Right lobe of liver (tissue), 4 donors: ENCODE results near the gene ACVR1.

Source experiments
- CTCF ChIP-seq, 4 donors: fragments of 200-600 bp in 3 of 4; fragments of 450-650 bp in 1 of 4; IDR thresholded peaks; one replicate each; pipeline versions ENCODE4 v1.5.1 to v1.8.0; 2016 to 2022; ENCODE audit warnings: antibody characterized with exemption in 4 of 4, mild to moderate bottlenecking in 2 of 4
- POLR2A ChIP-seq: fragments of 450-650 bp; IDR thresholded peaks from one replicate; pipeline ENCODE4 v1.6.1; 2017; ENCODE audit warnings: antibody characterized with exemption, mild to moderate bottlenecking
- donor health status: DM: no; HTN: no; CAD: no.
- donor health status: DM: no; HTN: no; CAD: no.
- donor health status: DM: no; HTN: yes; CAD: no.

DNA sequence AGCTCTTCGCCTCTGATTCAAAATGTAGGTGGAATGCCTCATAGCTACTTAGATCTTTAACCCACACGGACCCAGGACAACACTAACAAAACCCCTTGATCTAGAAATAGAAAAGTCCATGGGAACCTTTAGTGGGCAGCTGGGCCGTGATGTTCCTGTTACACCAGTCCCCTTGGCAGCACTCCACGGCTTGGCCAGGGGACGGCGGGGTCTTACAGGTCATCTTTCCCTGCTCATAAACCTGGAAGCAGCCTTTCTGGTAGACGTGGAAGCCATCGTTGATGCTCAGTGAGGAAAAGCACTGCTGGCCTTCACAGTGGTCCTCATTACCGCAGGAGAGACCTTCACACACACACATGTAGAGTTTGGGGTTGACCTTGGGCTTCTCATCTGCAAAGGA lies 95.9 kb downstream of the ACVR1 start:
- TF ChIP-seq POLR2A (no peak), CTCF (IDR thresholded peaks at IDR 0.05) (no peak)
